ENCODE results near the gene MSI2.

DNA sequence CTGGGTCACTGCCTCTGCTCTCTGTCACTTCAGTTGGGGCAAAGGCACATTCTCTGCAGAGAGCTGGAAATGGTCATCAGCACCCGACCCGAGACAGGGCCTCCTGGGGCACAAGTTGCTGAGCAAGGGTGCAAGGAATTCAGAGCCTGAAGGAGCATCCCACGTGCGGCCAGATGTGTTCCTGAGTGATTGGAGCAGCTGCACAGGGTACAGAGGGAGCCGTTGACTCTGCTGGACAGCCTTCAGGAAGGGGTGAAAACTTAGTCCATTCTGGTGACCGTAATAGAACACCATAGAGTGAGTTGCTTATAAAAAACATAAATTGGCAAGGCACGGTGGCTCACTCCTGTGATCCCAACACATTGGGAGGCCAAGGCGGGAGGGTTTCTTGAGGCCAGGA lies 382.0 kb downstream of the MSI2 start:
- TF ChIP-seq EZH2 (IDR thresholded peaks at IDR 0.05; ENCODE audit: borderline replicate concordance, insufficient read depth, low read depth, low read length, poor library complexity, severe bottlenecking), result no peak
- TF ChIP-seq, protein P1, sequence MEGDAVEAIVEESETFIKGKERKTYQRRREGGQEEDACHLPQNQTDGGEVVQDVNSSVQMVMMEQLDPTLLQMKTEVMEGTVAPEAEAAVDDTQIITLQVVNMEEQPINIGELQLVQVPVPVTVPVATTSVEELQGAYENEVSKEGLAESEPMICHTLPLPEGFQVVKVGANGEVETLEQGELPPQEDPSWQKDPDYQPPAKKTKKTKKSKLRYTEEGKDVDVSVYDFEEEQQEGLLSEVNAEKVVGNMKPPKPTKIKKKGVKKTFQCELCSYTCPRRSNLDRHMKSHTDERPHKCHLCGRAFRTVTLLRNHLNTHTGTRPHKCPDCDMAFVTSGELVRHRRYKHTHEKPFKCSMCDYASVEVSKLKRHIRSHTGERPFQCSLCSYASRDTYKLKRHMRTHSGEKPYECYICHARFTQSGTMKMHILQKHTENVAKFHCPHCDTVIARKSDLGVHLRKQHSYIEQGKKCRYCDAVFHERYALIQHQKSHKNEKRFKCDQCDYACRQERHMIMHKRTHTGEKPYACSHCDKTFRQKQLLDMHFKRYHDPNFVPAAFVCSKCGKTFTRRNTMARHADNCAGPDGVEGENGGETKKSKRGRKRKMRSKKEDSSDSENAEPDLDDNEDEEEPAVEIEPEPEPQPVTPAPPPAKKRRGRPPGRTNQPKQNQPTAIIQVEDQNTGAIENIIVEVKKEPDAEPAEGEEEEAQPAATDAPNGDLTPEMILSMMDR (IDR thresholded peaks at IDR 0.05), result no peak

All from B cell (primary cell).